Liver (tissue), 9 donors: ENCODE measurements around the gene PARVB. TPM values are rescaled to one million over a fixed set of nuclear protein-coding genes. Genes with fewer than 3 reads are reported as not detected.

ENCODE experiments used
- DNase-seq: peaks from one replicate; pipeline ENCODE4 v3.0.0-alpha.2; 2017; ENCODE audit warnings: low spot score
- H3K27ac ChIP-seq, 2 donors: one replicate each; pipeline ENCODE4 v1.7.0; 2013; ENCODE audit warnings: inconsistent platforms in 2 of 2, low read length in 2 of 2, control low read depth in 1 of 2, low read depth in 1 of 2, mild to moderate bottlenecking in 1 of 2
- H3K27me3 ChIP-seq, 4 donors: one replicate each; pipeline versions ENCODE4 v1.6.1 to v1.7.0; 2013; ENCODE audit warnings: low read length in 3 of 4, inconsistent platforms in 1 of 4, mild to moderate bottlenecking in 1 of 4, moderate library complexity in 1 of 4; ENCODE audit not compliant: control insufficient read depth in 4 of 4, insufficient read depth in 4 of 4
- H3K36me3 ChIP-seq, 4 donors: one replicate each; pipeline versions ENCODE4 v1.6.1 to v1.7.0; 2013; ENCODE audit warnings: low read length in 3 of 4, mild to moderate bottlenecking in 3 of 4, low read depth in 1 of 4, moderate library complexity in 1 of 4; ENCODE audit not compliant: control insufficient read depth in 4 of 4, insufficient read depth in 3 of 4
- H3K4me1 ChIP-seq, 4 donors: one replicate each; pipeline versions ENCODE4 v1.6.1 to v1.7.0; 2013; ENCODE audit warnings: low read length in 3 of 4, mild to moderate bottlenecking in 3 of 4, moderate library complexity in 1 of 4; ENCODE audit not compliant: control insufficient read depth in 4 of 4, insufficient read depth in 4 of 4
- H3K4me3 ChIP-seq, 3 donors: one replicate each; pipeline versions ENCODE4 v1.6.1 to v1.7.0; 2013; ENCODE audit warnings: low read length in 3 of 3, control low read depth in 1 of 3, low read depth in 1 of 3, mild to moderate bottlenecking in 1 of 3
- H3K9ac ChIP-seq, 2 donors: one replicate each; pipeline ENCODE4 v1.7.0; 2013; ENCODE audit warnings: low read length in 2 of 2, mild to moderate bottlenecking in 2 of 2, moderate library complexity in 2 of 2, control low read depth in 1 of 2, low read depth in 1 of 2
- H3K9me3 ChIP-seq, 4 donors: one replicate each; pipeline versions ENCODE4 v1.6.1 to v1.7.0; 2013; ENCODE audit warnings: low read length in 3 of 4; ENCODE audit not compliant: control insufficient read depth in 4 of 4
- ATF3 ChIP-seq: IDR thresholded peaks from 2 replicates; pipeline ENCODE4 v1.6.1; 2016; ENCODE audit warnings: antibody characterized with exemption
- CTCF ChIP-seq: fragments of 150-350 bp; IDR thresholded peaks from 2 replicates; pipeline ENCODE4 v1.5.1; 2017; ENCODE audit warnings: improper control_type of control experiment, low read depth, low read length; ENCODE audit not compliant: missing input control
- FOXA1 ChIP-seq: IDR thresholded peaks from 2 replicates; pipeline ENCODE4 v1.6.1; 2016; ENCODE audit warnings: antibody characterized with exemption
- FOXA2 ChIP-seq: IDR thresholded peaks from 2 replicates; pipeline ENCODE4 v1.6.1; 2016; ENCODE audit warnings: antibody characterized with exemption
- HNF4A ChIP-seq, 2 donors: conservative IDR thresholded peaks; 2 replicates each; pipeline ENCODE4 v1.6.1; 2016; ENCODE audit warnings: antibody characterized with exemption in 2 of 2, mild to moderate bottlenecking in 2 of 2
- HNF4G ChIP-seq: IDR thresholded peaks from 2 replicates; pipeline ENCODE4 v1.6.1; 2016; ENCODE audit warnings: antibody characterized with exemption
- MAX ChIP-seq: IDR thresholded peaks from 2 replicates; pipeline ENCODE4 v1.6.1; 2016; ENCODE audit warnings: antibody characterized with exemption
- NR2F2 ChIP-seq: IDR thresholded peaks from 2 replicates; pipeline ENCODE4 v1.6.1; 2016; ENCODE audit warnings: antibody characterized with exemption
- RAD21 ChIP-seq, 2 donors: IDR thresholded peaks; 2 replicates each; pipeline ENCODE4 v1.6.1; 2016; ENCODE audit warnings: antibody characterized with exemption in 2 of 2, mild to moderate bottlenecking in 2 of 2
- RXRA ChIP-seq, 2 donors: IDR thresholded peaks; 2 replicates each; pipeline ENCODE4 v1.6.1; 2017 to 2018; ENCODE audit warnings: antibody characterized with exemption in 2 of 2, mild to moderate bottlenecking in 1 of 2
- SP1 ChIP-seq: IDR thresholded peaks from 2 replicates; pipeline ENCODE4 v1.6.1; 2018; ENCODE audit warnings: antibody characterized with exemption, mild to moderate bottlenecking
- TAF1 ChIP-seq: conservative IDR thresholded peaks from 2 replicates; pipeline ENCODE4 v1.6.1; 2016; ENCODE audit warnings: antibody characterized with exemption, mild to moderate bottlenecking
- whole genome bisulfite sequencing: extraction: QIAGEN DNeasy Blood & Tissue Kit; methylation state at CpG from one replicate; pipeline ENCODE4 v1.1.7; 2013; 5-methylcytosine and 5-hydroxymethylcytosine counted together
- polyA plus RNA-seq, 2 donors: library from polyadenylated mRNA; stranded (reverse) in 1 of 2; unstranded in 1 of 2; fragments of 200-250 nt in 1 of 2; fragments of >200 nt in 1 of 2; fragmentation: Nextera tagmentation in 1 of 2; extraction: Ambion mirVana in 1 of 2; gene quantifications; one replicate each; pipeline versions ENCODE4 v1.2.1 to v1.2.3, GENCODE V29; 2013 to 2015
- total RNA-seq, 2 donors: library from RNA; depleted of rRNA; stranded (reverse); fragments of >200 nt; gene quantifications; one replicate each; pipeline ENCODE4 v1.2.3, GENCODE V29; 2014
- TF ChIP-seq, protein P1 (sequence below): IDR thresholded peaks from 2 replicates; pipeline ENCODE4 v1.6.1; 2016; ENCODE audit warnings: antibody characterized with exemption, mild to moderate bottlenecking
- TF ChIP-seq, protein P2 (sequence below): IDR thresholded peaks from 2 replicates; pipeline ENCODE4 v1.6.1; 2016; ENCODE audit warnings: antibody characterized with exemption
- donor health status: healthy.
- donor health status: healthy.
- donor health status: healthy.
- donor health status: healthy.
- donor health status: healthy.

PARVB gene
- total and polyA plus RNA-seq, 4 donors = 3.2 to 55.5 (median 17.7) TPM

GRCh38 chr22:44130076-44130711 lies 106.1 kb downstream of the PARVB start:
- peaks cover 0 to 4% (median 1%) of the 10 kb centered on the region in 4 donors for H3K9me3 ChIP-seq
- 70% methylated on average over 12 of the region's 12 CpGs for WGBS
- H3K27me3 ChIP-seq = no peaks in the 10 kb centered on the region
- DNase-seq = no peak
- TF ChIP-seq SP1 (no peak), MAX (no peak), FOXA2 (no peak), HNF4A (conservative IDR thresholded peaks at IDR 0.05) (no peak), CTCF (no peak)
- TF ChIP-seq, protein P1, sequence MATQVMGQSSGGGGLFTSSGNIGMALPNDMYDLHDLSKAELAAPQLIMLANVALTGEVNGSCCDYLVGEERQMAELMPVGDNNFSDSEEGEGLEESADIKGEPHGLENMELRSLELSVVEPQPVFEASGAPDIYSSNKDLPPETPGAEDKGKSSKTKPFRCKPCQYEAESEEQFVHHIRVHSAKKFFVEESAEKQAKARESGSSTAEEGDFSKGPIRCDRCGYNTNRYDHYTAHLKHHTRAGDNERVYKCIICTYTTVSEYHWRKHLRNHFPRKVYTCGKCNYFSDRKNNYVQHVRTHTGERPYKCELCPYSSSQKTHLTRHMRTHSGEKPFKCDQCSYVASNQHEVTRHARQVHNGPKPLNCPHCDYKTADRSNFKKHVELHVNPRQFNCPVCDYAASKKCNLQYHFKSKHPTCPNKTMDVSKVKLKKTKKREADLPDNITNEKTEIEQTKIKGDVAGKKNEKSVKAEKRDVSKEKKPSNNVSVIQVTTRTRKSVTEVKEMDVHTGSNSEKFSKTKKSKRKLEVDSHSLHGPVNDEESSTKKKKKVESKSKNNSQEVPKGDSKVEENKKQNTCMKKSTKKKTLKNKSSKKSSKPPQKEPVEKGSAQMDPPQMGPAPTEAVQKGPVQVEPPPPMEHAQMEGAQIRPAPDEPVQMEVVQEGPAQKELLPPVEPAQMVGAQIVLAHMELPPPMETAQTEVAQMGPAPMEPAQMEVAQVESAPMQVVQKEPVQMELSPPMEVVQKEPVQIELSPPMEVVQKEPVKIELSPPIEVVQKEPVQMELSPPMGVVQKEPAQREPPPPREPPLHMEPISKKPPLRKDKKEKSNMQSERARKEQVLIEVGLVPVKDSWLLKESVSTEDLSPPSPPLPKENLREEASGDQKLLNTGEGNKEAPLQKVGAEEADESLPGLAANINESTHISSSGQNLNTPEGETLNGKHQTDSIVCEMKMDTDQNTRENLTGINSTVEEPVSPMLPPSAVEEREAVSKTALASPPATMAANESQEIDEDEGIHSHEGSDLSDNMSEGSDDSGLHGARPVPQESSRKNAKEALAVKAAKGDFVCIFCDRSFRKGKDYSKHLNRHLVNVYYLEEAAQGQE = no peak
- H3K4me1 ChIP-seq = peaks cover 0 to 4% (median 0%) of the 10 kb centered on the region in 4 donors
- H3K4me3 ChIP-seq = no peak overlapping the region
- H3K27ac ChIP-seq = no peak overlapping the region
- H3K36me3 ChIP-seq = peaks cover 0 to 4% (median 2%) of the 10 kb centered on the region in 4 donors
- no peak overlapping the region for H3K9ac ChIP-seq

DNA sequence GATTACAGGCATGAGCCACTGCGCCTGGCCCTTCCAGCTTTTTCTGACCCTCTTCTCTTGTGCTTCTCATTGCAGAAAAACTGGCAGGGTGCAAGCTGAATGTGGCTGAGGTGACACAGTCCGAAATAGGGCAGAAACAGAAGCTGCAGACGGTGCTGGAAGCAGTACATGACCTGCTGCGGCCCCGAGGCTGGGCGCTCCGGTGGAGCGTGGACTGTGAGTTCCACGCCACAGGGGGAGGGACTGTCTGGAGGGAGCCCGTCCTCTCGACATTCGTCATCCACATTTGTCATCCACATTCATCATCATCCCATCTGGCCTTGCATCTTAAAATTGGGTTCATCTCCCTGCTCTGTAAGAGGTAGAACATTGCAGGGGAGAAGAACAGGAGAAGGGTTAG lies 107.3 kb downstream of the PARVB start:
- Histone ChIP-seq H3K27ac (no peak overlapping the region), H3K4me1 (peaks cover 0 to 4% (median 0%) of the 10 kb centered on the region in 4 donors), H3K27me3 (no peaks in the 10 kb centered on the region), H3K9ac (no peak overlapping the region), H3K9me3 (peaks cover 0 to 3% (median under 1%) of the 10 kb centered on the region in 4 donors), H3K36me3 (peaks cover 0 to 4% (median 2%) of the 10 kb centered on the region in 4 donors), H3K4me3 (no peak overlapping the region)
- no peak for DNase-seq
- 96% methylated on average over 12 of the region's 12 CpGs for WGBS
- no peak for TF ChIP-seq RXRA (IDR thresholded peaks at IDR 0.05)
- TF ChIP-seq, protein P1 = no peak
- no peak for TF ChIP-seq RAD21 (IDR thresholded peaks at IDR 0.05)
- no peak for TF ChIP-seq ATF3
- TF ChIP-seq NR2F2 = no peak
- TF ChIP-seq, protein P2, sequence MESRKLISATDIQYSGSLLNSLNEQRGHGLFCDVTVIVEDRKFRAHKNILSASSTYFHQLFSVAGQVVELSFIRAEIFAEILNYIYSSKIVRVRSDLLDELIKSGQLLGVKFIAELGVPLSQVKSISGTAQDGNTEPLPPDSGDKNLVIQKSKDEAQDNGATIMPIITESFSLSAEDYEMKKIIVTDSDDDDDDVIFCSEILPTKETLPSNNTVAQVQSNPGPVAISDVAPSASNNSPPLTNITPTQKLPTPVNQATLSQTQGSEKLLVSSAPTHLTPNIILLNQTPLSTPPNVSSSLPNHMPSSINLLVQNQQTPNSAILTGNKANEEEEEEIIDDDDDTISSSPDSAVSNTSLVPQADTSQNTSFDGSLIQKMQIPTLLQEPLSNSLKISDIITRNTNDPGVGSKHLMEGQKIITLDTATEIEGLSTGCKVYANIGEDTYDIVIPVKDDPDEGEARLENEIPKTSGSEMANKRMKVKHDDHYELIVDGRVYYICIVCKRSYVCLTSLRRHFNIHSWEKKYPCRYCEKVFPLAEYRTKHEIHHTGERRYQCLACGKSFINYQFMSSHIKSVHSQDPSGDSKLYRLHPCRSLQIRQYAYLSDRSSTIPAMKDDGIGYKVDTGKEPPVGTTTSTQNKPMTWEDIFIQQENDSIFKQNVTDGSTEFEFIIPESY = no peak
- TF ChIP-seq FOXA1 = no peak
- TF ChIP-seq FOXA2 = no peak
- no peak for TF ChIP-seq TAF1
- no peak for TF ChIP-seq HNF4G
- TF ChIP-seq MAX = no peak
